HepG2 (cell line): ENCODE measurements around the gene LILRB4. TPM values are rescaled to one million over a fixed set of nuclear protein-coding genes. Genes with fewer than 3 reads are reported as not detected.

Experiments
- ATAC-seq: fragments of 200-7000 bp; cut with Tn5 transposase; 3 replicates; pipeline ENCODE4 v1.9.1; 2020; ENCODE audit warnings: mild to moderate bottlenecking, moderate library complexity
- BruUV-seq: library from RNA; stranded (reverse); fragments of 400-500 nt; replicated peaks from 2 replicates; lab custom pipeline; 2021; lab: Mats Ljungman, UMichigan
- CTCF ChIA-PET: fragments of 300-600 bp; formaldehyde crosslinking; extraction: SDS; loops from one replicate; lab custom pipeline; 2021; ENCODE audit warnings: low total read pairs, inconsistent platforms, low intra/inter-chr PET ratio; lab: Yijun Ruan, JAX
- POLR2A ChIA-PET: fragments of 350-600 bp; sonication (Branson Sonifier 250); formaldehyde crosslinking; loops from one replicate; lab custom pipeline; 2020; ENCODE audit warnings: antibody characterized with exemption, inconsistent platforms; lab: Yijun Ruan, JAX
- DNase-seq: peaks from one replicate; pipeline ENCODE4 v3.0.0-alpha.2; 2015; ENCODE audit warnings: low spot score
- FAIRE-seq: peaks from 3 replicates; lab custom pipeline; 2011; peaks lifted over from hg19 to GRCh38; lab: Jason Lieb, UNC
- H2AFZ ChIP-seq: one replicate; pipeline ENCODE4 v1.6.1; 2011; ENCODE audit warnings: low read length, inconsistent platforms
- H3K27ac ChIP-seq: fragments of 300-600 bp; 3 replicates; pipeline ENCODE4 v1.8.0; 2011; ENCODE audit warnings: mixed run types, mild to moderate bottlenecking, mixed read lengths, low read length, inconsistent platforms; ENCODE audit not compliant: insufficient read depth; ENCODE audit errors: extremely low read length
- H3K27me3 ChIP-seq, 2 experiments: fragments of 200-600 bp in 1 of 2; 2 replicates in 1 of 2; 3 replicates in 1 of 2; pipeline versions ENCODE4 v1.6.0 to v1.8.0; 2011; ENCODE audit warnings: low read length in 2 of 2, mild to moderate bottlenecking in 2 of 2, moderate library complexity in 2 of 2, inconsistent platforms in 1 of 2; ENCODE audit not compliant: insufficient read depth in 2 of 2, control insufficient read depth in 1 of 2
- H3K36me3 ChIP-seq, 2 experiments: fragments of 200-600 bp in 1 of 2; replicated peaks in 1 of 2; 2 replicates in 1 of 2; 3 replicates in 1 of 2; pipeline versions ENCODE4 v1.5.1 to v1.8.0; 2011; ENCODE audit warnings: low read length in 2 of 2, inconsistent platforms in 1 of 2; ENCODE audit not compliant: insufficient read depth in 2 of 2, control insufficient read depth in 1 of 2
- H3K4me1 ChIP-seq: 2 replicates; pipeline ENCODE4 v1.5.1; 2012; ENCODE audit warnings: low read length, inconsistent platforms; ENCODE audit not compliant: insufficient read depth
- H3K4me2 ChIP-seq: 2 replicates; pipeline ENCODE4 v1.6.0; 2011; ENCODE audit warnings: low read depth, low read length, inconsistent platforms
- H3K4me3 ChIP-seq, 3 experiments: fragments of 200-600 bp in 1 of 3; sonication (generic), shearing (Covaris generic) in 1 of 3; replicated peaks in 1 of 3; 2 replicates each; pipeline ENCODE4 v1.5.1; 2011 to 2016; ENCODE audit warnings: low read length in 3 of 3, inconsistent platforms in 2 of 3, low read depth in 2 of 3, mild to moderate bottlenecking in 2 of 3, control low read depth in 1 of 3, mixed read lengths in 1 of 3; ENCODE audit not compliant: insufficient read depth in 1 of 3
- H3K79me2 ChIP-seq: one replicate; pipeline ENCODE4 v1.6.1; 2011; ENCODE audit warnings: low read length, inconsistent platforms; ENCODE audit not compliant: insufficient read depth
- H3K9ac ChIP-seq: 2 replicates; pipeline ENCODE4 v1.6.0; 2011; ENCODE audit warnings: mild to moderate bottlenecking, low read depth, low read length, inconsistent platforms; ENCODE audit not compliant: insufficient read depth
- H3K9me3 ChIP-seq: 2 replicates; pipeline ENCODE4 v1.5.1; 2012; ENCODE audit warnings: mild to moderate bottlenecking, low read length
- H4K20me1 ChIP-seq: 2 replicates; pipeline ENCODE4 v1.6.0; 2011; ENCODE audit warnings: inconsistent platforms, mild to moderate bottlenecking, low read length, moderate library complexity; ENCODE audit not compliant: insufficient read depth
- AFF4 ChIP-seq: sonication (generic); formaldehyde crosslinking; IDR thresholded peaks from 2 replicates; pipeline ENCODE4 v1.4.0; 2020; ENCODE audit warnings: missing genetic modification reagents
- ARID3A ChIP-seq: IDR thresholded peaks from 2 replicates; pipeline ENCODE4 v1.6.1; 2012; ENCODE audit warnings: low read depth, low read length, improper control_type of control experiment
- ELF3 ChIP-seq: IDR thresholded peaks from 2 replicates; pipeline ENCODE4 v1.6.1; 2016; ENCODE audit warnings: missing genetic modification reagents, missing compliant biosample characterization
- EZH2 ChIP-seq: conservative IDR thresholded peaks from 2 replicates; pipeline ENCODE4 v1.6.1; 2012; ENCODE audit warnings: mild to moderate bottlenecking, low read depth, low read length, moderate library complexity
- MEF2D ChIP-seq: sonication (generic); formaldehyde crosslinking; IDR thresholded peaks from 2 replicates; pipeline ENCODE4 v1.5.1; 2020; ENCODE audit warnings: mild to moderate bottlenecking, missing genetic modification reagents
- PCBP1 ChIP-seq: fragments of 200-400 bp; formaldehyde crosslinking; IDR thresholded peaks from 2 replicates; pipeline ENCODE4 v1.6.1; 2017; ENCODE audit warnings: mild to moderate bottlenecking, low read depth, low read length, borderline replicate concordance
- PTBP1 ChIP-seq: fragments of 200-400 bp; formaldehyde crosslinking; IDR thresholded peaks from 2 replicates; pipeline ENCODE4 v1.6.1; 2018; ENCODE audit warnings: low read length, low read depth; ENCODE audit not compliant: poor library complexity, severe bottlenecking
- TAF1 ChIP-seq: sonication (generic); formaldehyde crosslinking; IDR thresholded peaks from 2 replicates; pipeline ENCODE4 v1.4.0; 2020; ENCODE audit warnings: missing genetic modification reagents
- TRIM24 ChIP-seq: sonication (generic); formaldehyde crosslinking; IDR thresholded peaks from 2 replicates; pipeline ENCODE4 v1.8.0; 2022; ENCODE audit warnings: mild to moderate bottlenecking, missing genetic modification reagents
- ZNF460 ChIP-seq: sonication (generic); formaldehyde crosslinking; IDR thresholded peaks from 2 replicates; pipeline ENCODE4 v1.5.1; 2020; ENCODE audit warnings: missing genetic modification reagents, mild to moderate bottlenecking, borderline replicate concordance
- ZNF691 ChIP-seq: sonication (generic); formaldehyde crosslinking; IDR thresholded peaks from 2 replicates; pipeline ENCODE4 v1.4.0; 2020; ENCODE audit warnings: missing genetic modification reagents, low read depth, mild to moderate bottlenecking, borderline replicate concordance
- ZNF761 ChIP-seq: sonication (generic); formaldehyde crosslinking; conservative IDR thresholded peaks from 2 replicates; pipeline ENCODE4 v1.4.0; 2020; ENCODE audit warnings: mild to moderate bottlenecking, missing genetic modification reagents
- WGBS: methylation state at CpG from one replicate; pipeline ENCODE4 v1.1.6; 2017; ENCODE audit warnings: low lambda C conversion rate; 5-methylcytosine and 5-hydroxymethylcytosine counted together
- in situ Hi-C: cut with HindIII; loops from 2 replicates; pipeline ENCODE4 v1.10.0; 2017; ENCODE audit warnings: low pct_unique_long_range_greater_than_20kb; ENCODE audit not compliant: extremely low pct_ligation_motif_present
- intact Hi-C: fragments of 100-400 bp; cut with micrococcal nuclease; formaldehyde crosslinking; loops from one replicate; pipeline ENCODE4 v1.10.0; 2022; ENCODE audit not compliant: unreplicated experiment
- polyA plus RNA-seq, 8 experiments: library from polyadenylated mRNA; depleted of rRNA in 3 of 8; stranded (reverse) in 7 of 8; unstranded in 1 of 8; fragments of >200 nt; fragmentation: Illumina TruSeq in 4 of 8; extraction: Trizol in 4 of 8; gene quantifications; 2 replicates each; pipeline versions ENCODE4 v1.2.1 to v1.2.3, GENCODE V29; 2011 to 2016; ENCODE audit warnings: low read depth in 4 of 8, missing spikeins in 1 of 8, mixed read lengths in 1 of 8; ENCODE audit not compliant: insufficient read depth in 1 of 8
- total RNA-seq, 5 experiments: library from RNA; depleted of rRNA; stranded (reverse); fragments of >200 nt; fragmentation: Illumina TruSeq; extraction: Trizol; gene quantifications; 2 replicates each; pipeline ENCODE4 v1.2.3, GENCODE V29; 2016; ENCODE audit warnings: low read depth in 1 of 5

Gene LILRB4
- total and polyA plus RNA-seq, 2 of the 13 experiments (the other 11 are each of a cell fraction or from before 2014, with no cell fraction given): not detected

GRCh38 chr19:54704928-54705327 is 42.1 kb downstream of the LILRB4 start:
- ChIA-PET CTCF (no interaction called here), POLR2A (no interaction called here)
- no peak overlapping the region for H2AFZ ChIP-seq
- no peak overlapping the region for H3K27ac ChIP-seq
- intact Hi-C loops: no loop called here
- ATAC-seq (no peak), FAIRE-seq (no peak), DNase-seq (no peak)
- H3K4me1 ChIP-seq: no peaks in the 10 kb centered on the region
- no peaks in the 10 kb centered on the region for H4K20me1 ChIP-seq
- peaks cover 0 to 6% of the 10 kb centered on the region in 2 experiments; a peak in 1 of 5 replicates for H3K27me3 ChIP-seq
- H3K9ac ChIP-seq: no peak overlapping the region
- no TSS peak for BruUV-seq
- no peaks in the 10 kb centered on the region for H3K9me3 ChIP-seq
- H3K4me3 ChIP-seq: no peak overlapping the region
- WGBS: 2% methylated on average over 7 of the region's 8 CpGs
- H3K4me2 ChIP-seq: no peak overlapping the region
- no peak for TF ChIP-seq ELF3 (CRISPR knock-in tag)
- no peak for TF ChIP-seq ZNF761
- TF ChIP-seq MEF2D: no peak
- no peak for TF ChIP-seq AFF4 (CRISPR knock-in tag)
- no peak for TF ChIP-seq TRIM24 (CRISPR knock-in tag)
- no peak for TF ChIP-seq ZNF691 (CRISPR knock-in tag)
- no peak for TF ChIP-seq PTBP1
- no peak for TF ChIP-seq PCBP1
- no peak for TF ChIP-seq EZH2
- no peak for TF ChIP-seq ARID3A
- TF ChIP-seq ZNF460 (CRISPR knock-in tag): no peak
- TF ChIP-seq TAF1 (CRISPR knock-in tag): no peak
- H3K79me2 ChIP-seq: no peaks in the 10 kb centered on the region
- in situ Hi-C loops: no loop called here
- H3K36me3 ChIP-seq: no peaks in the 10 kb centered on the region
